Prostate gland (tissue), 2 donors: ENCODE measurements around the gene PHC2.

Experiments
- CTCF ChIP-seq, 4 experiments: fragments of 200-600 bp in 2 of 4; fragments of 450-650 bp in 2 of 4; sonication (generic) in 2 of 4; IDR thresholded peaks; 1 replicate in 3 of 4; 2 replicates in 1 of 4; pipeline ENCODE4 v1.5.1; 2016 to 2019; ENCODE audit warnings: antibody characterized with exemption in 4 of 4, mild to moderate bottlenecking in 2 of 4, moderate library complexity in 2 of 4
- POLR2A ChIP-seq: fragments of 450-650 bp; IDR thresholded peaks from one replicate; pipeline ENCODE4 v1.6.1; 2016; ENCODE audit warnings: antibody characterized with exemption, mild to moderate bottlenecking

GRCh38 chr1:33361532-33362235 lies 69.2 kb downstream of the PHC2 start:
- TF ChIP-seq POLR2A (no peak), CTCF (IDR thresholded peaks at IDR 0.05) (no peak)
